GM21390 (cell line): ENCODE results near the gene BAZ1A.

Source experiments
- ATAC-seq: cut with Tn5 transposase; IDR thresholded peaks from one replicate; pipeline ENCODE4 v1.9.1; 2021; ENCODE audit not compliant: unreplicated experiment

The BAZ1A gene, protein sequence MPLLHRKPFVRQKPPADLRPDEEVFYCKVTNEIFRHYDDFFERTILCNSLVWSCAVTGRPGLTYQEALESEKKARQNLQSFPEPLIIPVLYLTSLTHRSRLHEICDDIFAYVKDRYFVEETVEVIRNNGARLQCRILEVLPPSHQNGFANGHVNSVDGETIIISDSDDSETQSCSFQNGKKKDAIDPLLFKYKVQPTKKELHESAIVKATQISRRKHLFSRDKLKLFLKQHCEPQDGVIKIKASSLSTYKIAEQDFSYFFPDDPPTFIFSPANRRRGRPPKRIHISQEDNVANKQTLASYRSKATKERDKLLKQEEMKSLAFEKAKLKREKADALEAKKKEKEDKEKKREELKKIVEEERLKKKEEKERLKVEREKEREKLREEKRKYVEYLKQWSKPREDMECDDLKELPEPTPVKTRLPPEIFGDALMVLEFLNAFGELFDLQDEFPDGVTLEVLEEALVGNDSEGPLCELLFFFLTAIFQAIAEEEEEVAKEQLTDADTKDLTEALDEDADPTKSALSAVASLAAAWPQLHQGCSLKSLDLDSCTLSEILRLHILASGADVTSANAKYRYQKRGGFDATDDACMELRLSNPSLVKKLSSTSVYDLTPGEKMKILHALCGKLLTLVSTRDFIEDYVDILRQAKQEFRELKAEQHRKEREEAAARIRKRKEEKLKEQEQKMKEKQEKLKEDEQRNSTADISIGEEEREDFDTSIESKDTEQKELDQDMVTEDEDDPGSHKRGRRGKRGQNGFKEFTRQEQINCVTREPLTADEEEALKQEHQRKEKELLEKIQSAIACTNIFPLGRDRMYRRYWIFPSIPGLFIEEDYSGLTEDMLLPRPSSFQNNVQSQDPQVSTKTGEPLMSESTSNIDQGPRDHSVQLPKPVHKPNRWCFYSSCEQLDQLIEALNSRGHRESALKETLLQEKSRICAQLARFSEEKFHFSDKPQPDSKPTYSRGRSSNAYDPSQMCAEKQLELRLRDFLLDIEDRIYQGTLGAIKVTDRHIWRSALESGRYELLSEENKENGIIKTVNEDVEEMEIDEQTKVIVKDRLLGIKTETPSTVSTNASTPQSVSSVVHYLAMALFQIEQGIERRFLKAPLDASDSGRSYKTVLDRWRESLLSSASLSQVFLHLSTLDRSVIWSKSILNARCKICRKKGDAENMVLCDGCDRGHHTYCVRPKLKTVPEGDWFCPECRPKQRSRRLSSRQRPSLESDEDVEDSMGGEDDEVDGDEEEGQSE (N-terminal part only)

DNA sequence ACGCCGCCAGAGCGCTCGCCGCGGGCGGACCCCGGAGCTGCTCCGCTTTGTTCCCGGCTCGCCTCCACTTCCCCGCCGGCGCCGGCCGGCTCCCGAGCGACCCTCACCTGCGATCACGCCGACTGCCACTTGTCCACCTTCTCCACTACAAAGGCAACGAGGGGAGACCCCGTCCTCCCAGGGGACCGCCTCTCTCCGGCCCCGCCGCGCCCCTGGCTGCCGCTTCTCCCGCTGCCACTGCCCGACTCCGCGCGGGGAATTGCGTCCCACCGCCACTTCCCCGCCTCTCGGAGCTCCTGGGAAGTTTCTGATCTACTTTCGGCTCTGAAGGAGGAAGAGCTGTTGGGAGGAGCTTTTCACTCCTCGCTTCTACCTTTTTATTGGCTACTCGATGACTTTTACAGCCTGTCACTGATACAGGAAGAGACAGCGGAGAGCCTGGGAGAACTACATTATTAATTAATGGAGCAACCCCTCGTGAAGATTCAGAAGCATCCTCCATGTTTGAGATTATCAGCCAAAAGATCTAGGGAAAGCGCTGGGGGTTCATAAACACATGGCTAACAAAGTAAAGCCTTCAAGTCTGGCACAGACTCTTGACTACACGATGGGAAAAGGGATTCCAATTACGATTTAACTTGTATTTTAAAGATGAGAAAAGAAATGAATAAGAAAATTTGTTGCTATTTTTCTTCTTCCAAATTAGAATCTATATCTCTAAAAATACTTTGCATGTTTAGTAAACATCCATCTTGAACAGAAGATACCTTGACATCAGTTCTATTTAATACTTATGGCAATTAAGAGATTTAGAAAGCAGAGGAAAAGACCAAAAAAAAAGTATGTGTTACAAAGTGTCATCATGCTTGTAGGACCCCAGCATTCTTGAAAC is at the start of gene BAZ1A:
Gene BAZ1A (minus strand): TSS at position 330 of the 892 bp plus-strand sequence. CDS start 756 bp downstream, outside the sequence.
- peak; percentile 41 for ATAC-seq

DNA sequence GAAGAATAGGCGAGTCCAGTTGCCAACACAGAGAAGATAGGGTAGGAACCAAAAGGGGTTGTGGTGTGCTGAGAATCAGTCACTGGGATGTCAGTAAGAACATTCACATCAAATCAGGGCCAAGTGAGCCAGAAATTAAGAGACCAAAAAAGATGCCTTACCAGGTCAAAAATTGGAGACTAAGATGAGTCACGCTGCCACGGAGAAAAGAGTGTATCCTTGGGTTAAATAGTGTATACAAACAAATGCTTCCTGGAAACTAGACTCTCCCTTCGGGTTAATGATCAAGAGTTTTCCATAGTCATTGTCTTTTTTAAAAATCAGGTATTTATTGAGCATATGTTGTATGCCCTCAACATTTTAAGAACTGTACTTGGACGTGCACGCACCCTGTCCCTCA is 45.2 kb upstream of the BAZ1A start:
- ATAC-seq = no peak

DNA sequence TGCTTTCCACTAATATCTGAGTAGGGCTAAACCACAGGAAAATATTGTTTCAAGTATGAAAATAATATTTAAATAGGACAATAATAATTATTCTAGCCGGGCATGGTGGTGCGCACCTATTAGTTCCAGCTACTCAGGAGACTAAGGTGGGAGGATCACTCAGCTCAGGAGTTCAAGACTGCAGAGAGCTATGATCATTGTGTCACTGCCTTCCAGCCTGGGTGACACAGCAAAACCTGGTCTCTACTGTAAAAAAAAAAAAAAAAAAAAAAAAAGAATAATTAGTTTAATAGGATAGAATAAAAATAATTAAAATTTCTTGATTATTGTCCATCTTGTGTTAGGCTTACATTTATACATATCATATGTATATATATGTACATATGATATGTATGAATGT is 38.5 kb upstream of the BAZ1A start:
- ATAC-seq = no peak

DNA sequence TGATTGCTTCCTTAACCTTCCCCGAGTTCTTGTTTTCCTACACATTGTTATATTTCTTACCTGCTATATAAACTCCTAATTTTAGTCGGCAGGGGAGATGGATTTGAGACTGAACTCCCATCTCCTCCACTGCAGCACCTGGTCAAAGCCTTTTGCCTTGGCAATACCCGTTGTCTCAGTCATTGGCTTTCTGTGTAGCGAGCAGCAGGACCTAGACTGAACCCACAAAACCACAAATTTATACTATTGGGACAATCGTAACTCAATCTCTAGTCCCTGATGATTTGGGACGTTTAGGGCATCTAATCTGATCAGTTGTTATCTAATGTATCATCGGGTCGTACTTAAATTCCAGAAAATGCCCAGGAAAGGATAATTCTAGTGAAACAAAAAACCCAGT is 37.8 kb upstream of the BAZ1A start:
- no peak for ATAC-seq

DNA sequence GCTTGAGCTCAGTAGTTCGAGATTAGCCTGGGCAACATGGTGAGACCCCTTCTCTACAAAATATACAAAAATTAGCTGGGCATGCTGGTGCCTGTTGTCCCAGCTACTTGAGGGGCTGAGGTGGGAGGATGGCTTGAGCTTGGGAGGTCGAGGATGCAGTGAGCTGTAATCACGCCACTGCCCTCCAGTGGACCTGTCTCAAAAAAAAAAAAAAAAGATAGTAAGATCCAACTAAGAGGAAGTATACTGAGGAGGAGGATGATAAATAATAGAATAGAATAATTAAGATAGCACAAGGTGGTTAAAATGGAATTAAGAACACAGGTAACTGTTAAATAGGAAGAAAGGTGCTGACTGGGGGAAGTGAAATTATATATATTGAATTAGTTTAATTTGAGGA is 37.0 kb upstream of the BAZ1A start:
- no peak for ATAC-seq

DNA sequence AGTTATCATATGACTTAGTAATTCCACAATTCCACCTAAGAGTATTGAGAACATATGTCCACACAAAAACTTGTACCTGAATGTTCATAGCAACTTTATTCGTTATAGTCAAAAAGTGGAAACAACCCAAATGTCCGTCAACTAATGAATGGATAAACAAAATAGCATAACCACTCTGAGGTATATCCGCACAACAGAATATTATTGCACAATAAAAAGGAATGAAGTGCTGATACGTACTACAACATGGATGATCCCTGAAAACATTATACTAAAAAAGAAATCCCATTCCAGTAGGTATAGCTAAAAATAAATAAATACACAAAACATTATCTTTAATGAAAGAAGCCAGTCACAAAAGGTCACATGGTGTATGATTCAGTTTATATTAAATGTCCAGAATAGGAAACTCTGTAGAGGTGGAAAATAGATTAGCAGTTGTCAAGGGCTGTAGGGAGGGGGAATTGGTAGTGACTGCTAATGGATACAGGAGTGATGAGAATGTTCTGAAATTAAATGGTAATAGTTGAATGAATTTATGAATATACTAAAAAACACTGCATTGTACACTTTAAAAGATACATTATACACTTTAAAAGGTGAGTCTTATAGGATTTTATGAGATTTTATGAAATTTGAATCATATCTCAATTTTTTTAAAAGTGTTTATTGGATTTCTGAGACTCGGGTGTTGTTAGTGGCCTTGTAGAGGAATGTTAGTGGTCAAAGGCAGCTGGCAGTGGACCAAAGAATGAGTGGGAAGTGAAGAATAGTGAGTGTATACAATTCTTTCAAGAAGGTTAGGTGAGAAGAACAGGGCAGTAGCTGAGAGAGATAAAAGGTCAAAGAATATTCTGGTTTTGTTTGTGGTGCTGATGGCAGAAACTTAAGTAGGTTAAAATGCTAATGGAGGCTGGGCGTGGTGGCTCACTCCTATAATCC is 36.3 kb upstream of the BAZ1A start:
- ATAC-seq = no peak

DNA sequence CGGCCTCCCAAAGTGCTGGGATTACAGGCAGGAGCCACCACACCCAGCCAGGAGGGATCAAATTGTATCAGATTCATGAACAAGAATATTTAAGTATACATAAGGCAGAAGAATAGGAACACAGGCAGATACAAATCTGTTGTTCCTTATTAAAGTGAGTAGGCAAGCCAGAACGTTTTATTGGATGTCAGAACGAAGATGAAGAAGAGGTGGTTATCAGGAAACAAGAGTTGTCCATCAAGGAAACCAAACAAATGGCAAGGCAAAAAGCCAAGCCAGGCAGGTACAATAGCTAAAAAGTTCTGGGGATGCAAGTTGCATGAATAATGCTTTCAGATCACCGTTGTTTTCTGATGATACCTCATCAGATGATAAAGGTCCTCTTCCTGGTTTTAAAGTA is 31.1 kb upstream of the BAZ1A start:
- no peak for ATAC-seq

DNA sequence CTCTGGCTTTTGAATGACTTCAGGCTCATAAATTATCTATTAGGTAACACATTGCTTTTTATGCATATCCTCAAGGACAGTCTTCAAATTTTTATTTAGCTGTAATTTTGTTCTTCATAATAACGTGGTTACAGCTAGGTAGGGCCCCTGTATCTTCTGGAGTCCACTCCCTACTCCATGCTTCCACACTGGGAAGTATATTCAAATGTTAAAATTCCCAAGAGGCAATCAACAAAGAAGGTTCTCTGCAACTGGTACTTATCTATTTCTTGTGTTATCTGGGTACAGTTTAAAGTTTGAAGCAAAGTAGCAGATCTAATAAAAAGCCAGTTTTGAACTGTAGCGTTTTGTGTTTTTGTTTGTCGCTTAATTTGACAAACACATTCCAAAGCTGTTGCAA is 20.1 kb upstream of the BAZ1A start:
- no peak for ATAC-seq

DNA sequence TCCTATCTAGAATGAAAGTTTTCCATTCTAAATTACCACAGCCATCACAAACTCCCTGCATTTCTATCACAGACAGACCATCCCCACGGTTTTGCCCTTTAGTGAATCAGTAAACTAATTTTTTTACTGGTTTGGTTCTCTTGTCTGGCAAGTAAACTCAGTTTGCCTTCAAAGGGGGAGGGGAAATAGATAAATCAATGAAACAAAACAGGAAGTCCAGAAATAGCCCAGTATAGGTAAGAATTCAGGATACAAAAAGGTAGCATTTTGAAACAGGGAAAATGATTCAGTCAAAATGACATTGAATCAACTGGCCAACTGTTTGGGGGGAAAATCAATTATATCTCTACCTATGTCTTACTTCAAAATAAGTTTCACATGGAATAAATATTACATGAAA is 15.8 kb upstream of the BAZ1A start:
- no peak for ATAC-seq

DNA sequence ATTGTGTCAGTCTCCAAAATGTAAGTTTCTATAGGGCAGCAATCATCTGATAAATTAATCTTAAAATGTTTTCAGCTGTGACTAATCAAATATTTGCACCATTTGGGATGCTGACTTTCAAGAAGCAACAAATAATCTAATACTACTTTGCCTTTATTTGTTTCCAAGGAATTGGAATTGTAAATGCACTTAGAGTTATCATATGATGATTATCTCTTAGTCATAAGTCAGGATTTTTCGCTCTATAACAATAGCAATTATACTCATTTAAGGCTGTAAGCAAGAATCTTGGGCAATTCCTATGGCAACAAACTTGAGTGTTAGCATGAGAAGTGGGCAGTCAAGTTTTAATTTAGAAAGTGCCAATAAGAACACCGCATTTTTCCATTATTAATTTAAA is 13.0 kb upstream of the BAZ1A start:
- ATAC-seq = no peak

DNA sequence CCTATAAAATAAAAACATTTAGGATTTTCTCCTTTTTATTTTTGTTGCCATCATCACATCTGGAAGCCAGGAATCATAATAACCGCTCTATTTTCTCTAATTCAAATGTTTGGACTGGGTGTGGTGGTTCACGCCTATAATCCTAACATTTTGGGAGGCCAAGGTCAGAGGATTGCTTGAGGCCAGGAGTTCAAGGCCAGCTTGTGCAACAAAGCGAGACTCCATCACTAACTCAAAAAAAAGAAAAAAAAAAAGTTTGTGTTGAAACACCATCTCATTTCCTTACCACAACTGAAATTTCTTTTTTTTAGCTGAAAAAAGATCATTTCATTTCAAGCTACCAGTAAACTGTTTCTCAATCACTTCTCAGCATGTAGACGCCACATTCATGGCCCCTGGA is 8.8 kb upstream of the BAZ1A start:
- ATAC-seq = no peak

DNA sequence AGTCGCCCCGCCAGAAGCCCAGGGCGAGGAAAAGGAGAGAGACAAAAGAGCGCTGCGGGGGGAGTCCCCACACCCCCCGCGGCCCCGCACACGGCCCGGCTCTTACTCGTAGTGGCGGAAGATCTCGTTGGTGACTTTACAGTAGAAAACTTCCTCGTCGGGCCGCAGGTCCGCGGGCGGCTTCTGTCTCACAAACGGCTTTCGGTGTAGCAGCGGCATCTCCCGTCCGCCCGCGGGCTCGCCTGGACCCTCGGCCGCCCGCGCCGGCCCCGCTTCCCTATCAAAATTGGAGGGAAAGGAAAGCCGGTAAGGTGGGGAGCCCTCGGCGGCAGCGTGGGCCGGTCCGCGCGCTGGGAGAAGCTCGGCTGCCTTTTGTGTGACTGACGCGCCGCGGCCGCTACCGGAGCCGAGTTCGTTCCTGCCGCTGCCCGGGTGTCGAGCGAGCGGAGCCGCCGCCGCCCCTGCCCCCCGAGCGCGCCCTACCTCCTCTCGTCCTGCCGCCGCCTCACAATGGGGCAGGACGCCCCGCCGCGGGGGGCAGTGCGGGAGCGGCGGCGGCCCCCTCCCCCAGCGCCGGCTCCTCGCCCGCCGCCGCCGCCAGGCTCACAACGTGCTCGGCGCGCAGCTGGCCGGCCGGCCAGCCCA is 652 bp downstream of the BAZ1A start:
- ATAC-seq = peak; percentile 31

DNA sequence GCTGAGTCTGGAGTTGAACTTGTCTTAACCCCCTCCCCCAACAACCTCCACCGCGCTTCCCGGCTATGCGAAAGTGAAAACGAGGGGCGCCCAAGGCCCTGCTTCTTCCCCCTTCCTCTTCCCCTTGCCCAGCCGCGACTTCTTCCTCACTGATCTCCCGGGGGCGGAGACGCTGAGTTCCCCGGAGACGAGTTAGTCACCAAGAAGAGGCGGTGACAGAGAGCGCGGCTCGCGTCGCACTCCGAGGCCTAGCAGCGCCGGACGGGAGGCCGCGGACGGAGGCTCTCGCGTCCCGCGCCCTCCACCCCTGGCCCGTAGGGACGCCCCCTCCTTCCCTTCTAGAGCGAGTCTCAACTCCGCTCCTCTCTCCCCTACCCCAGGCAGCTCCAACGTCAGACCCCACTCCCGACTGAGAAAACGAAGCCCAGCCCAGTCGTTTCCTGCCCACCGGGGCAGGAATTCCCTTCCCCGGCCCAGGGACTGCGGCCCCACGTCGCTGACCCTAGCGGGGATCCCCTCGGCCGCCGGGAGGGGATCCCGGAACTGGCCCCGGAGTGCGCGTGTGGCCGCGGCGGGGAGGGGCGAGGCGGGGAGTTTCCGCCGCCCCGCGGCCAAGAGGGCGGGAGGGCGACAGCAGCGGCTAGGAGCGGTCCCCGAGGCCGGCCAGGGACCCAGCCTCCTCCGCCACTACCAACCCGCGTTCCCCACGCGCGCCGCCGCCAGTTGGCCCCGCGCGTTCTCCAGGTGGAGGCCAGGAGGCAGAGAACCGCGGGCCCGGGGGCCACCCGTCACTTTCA is 1.4 kb downstream of the BAZ1A start:
- peak; percentile 53 for ATAC-seq

DNA sequence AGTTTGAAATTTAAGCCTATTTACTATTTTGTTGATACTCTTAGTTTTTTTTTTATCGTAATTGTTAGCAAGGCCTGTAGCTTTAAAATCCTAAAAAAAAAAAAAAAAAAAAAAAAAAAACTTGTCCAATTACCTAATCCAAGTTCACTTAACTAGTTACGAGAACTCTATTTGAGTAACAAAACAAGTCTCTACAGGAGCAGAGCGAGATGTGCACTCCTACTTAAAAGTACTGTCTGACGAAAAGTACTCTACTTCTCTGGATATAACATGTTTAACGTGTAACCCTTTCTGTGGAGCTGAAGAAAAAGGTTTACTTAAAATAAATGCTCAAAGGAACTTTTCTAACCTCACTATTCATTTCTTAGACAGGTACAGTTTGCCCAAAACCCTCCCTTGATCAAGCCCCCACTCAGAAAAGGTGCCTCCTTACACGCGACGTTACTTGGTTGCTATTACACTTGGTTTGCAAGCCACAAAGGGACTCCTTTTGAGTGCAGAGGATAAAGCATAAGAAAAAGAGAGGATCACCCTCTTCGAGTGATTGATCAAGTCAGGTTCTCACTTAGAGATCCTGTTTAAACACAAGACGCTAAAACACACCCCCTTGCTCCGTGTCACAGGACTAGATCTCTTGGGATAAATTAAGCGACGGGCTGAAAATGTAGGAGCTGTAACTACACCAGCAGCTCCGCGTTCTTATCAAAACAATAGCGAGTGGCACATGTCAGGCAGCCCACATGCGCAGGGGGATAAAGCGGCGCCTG is 2.2 kb downstream of the BAZ1A start:
- ATAC-seq = peak; percentile 7

DNA sequence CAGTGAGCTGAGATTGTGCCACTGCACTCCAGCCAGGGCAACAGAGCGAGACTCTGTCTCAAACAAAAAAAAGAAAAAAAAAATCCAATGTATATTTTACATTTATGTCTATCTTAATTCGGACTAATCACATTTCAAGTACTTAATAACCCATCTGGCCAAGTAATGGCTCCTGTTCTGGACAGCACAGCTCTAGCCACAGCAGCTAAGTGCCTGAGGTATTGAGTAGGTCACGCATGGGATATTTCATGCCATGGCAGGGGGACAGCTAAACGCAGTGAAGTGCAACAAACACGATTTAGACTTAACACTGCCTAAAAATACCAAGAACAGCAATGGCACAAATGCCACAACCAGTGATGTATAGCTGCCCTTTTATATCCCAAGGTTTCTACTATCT is 8.0 kb downstream of the BAZ1A start:
- no peak for ATAC-seq

DNA sequence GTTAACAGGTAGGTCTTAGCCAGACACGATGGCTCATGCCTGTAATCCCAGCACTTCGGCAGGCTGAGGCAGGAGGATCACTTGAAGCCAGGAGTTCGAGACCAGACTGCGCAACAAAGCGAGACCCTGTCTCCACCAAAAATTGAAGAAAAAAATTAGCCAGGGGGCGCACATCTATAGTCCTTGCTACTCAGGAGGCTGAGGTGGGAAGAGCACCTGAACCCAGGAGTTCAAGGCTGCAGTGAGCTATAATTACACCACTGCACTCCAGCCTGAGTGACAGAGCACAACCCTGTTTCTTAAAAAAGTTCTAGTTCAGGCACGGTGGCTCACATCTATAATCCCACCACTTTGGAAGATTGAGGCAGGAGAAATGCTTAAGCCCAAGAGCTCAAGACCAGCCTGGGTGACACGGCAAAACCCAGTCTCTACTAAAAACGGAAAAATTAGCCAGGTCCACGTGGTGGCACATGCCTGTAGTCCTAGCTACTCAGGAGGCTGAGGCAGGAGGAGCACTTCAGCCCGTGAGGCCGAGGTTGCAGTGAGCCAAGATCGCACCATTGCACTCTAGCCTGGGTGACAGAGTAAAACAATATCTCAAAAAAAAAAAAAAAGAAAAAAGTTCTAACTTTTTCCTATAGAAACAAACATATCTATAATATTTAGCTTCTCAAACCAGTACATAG is 9.1 kb downstream of the BAZ1A start:
- no peak for ATAC-seq

DNA sequence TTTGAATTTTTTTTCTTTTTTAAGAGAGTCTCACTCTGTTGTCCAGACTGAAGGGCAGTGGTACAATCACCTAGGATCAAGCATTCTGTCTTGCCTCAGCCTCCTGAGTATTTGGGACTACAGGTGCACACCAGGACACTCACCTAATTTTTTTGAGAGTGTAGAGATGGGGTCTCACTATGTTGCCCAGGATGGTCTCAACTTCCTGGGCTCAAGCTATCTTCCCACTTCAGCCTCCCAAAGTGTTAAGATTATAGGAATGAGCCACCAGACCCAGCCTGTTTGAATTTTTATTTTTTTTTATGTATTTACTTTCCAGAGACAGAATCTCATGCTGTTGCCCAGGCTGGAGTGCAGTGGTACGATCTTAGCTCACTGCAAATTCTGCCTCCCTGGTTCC is 11.3 kb downstream of the BAZ1A start:
- ATAC-seq = no peak
